Glomerular visceral epithelial cell (primary cell): ENCODE data around the gene ABHD10.

Experiments
- DNase-seq: peaks from one replicate; pipeline ENCODE4 v3.0.0-alpha.2; 2016; ENCODE audit errors: extremely low spot score

The ABHD10 gene

GRCh38 chr3:112000966-112001365 is 22.1 kb downstream of the ABHD10 start:
- no peak for DNase-seq

- no peak for DNase-seq
Observed at GRCh38 chr3:112001526-112001925, 22.7 kb downstream of the ABHD10 start.

GRCh38 chr3:112002096-112002971 is 23.5 kb downstream of the ABHD10 start:
- peak; percentile 69 for DNase-seq

- DNase-seq = no peak
Observed at GRCh38 chr3:112003321-112004080, 24.7 kb downstream of the ABHD10 start.

GRCh38 chr3:112004187-112004586 is 25.4 kb downstream of the ABHD10 start:
- no peak for DNase-seq

- no peak for DNase-seq
Observed at GRCh38 chr3:112004669-112005068, 25.8 kb downstream of the ABHD10 start.

GRCh38 chr3:112005091-112005672 is 26.4 kb downstream of the ABHD10 start:
- DNase-seq = no peak

GRCh38 chr3:112007633-112008032 is 28.8 kb downstream of the ABHD10 start:
- no peak for DNase-seq

- DNase-seq = no peak
Observed at GRCh38 chr3:112009670-112010069, 30.8 kb downstream of the ABHD10 start.

GRCh38 chr3:112010636-112011035 is 31.8 kb downstream of the ABHD10 start:
- no peak for DNase-seq

- peak; percentile 69 for DNase-seq
Observed at GRCh38 chr3:112011376-112011940, 32.6 kb downstream of the ABHD10 start.

- DNase-seq = no peak
Observed at GRCh38 chr3:112012205-112012992, 33.6 kb downstream of the ABHD10 start.

GRCh38 chr3:112013058-112013783 is 34.4 kb downstream of the ABHD10 start:
- DNase-seq = peak; percentile 77

GRCh38 chr3:112013784-112014143 is 34.9 kb downstream of the ABHD10 start:
- no peak for DNase-seq

- DNase-seq = no peak
Observed at GRCh38 chr3:112017091-112017490, 38.3 kb downstream of the ABHD10 start.

GRCh38 chr3:112018712-112019111 is 39.9 kb downstream of the ABHD10 start:
- no peak for DNase-seq

GRCh38 chr3:112019716-112020115 is 40.9 kb downstream of the ABHD10 start:
- no peak for DNase-seq

- peak; percentile 54 for DNase-seq
Observed at GRCh38 chr3:112020674-112021085, 41.9 kb downstream of the ABHD10 start.

GRCh38 chr3:112027142-112027541 is 48.3 kb downstream of the ABHD10 start:
- no peak for DNase-seq

- DNase-seq = no peak
Observed at GRCh38 chr3:112027826-112028225, 49.0 kb downstream of the ABHD10 start.

- no peak for DNase-seq
Observed at GRCh38 chr3:112030901-112031300, 52.1 kb downstream of the ABHD10 start.
